Raji (cell line): ENCODE measurements around the gene NADSYN1.

ENCODE experiments used
- POLR2A ChIP-seq: IDR thresholded peaks from 2 replicates; pipeline ENCODE4 v1.6.1; 2011; ENCODE audit warnings: low read depth, low read length, control low read depth; ENCODE audit not compliant: insufficient read depth

Gene NADSYN1

GRCh38 chr11:71489311-71490043, 36.5 kb downstream of the NADSYN1 start:
- TF ChIP-seq POLR2A, result no peak

DNA sequence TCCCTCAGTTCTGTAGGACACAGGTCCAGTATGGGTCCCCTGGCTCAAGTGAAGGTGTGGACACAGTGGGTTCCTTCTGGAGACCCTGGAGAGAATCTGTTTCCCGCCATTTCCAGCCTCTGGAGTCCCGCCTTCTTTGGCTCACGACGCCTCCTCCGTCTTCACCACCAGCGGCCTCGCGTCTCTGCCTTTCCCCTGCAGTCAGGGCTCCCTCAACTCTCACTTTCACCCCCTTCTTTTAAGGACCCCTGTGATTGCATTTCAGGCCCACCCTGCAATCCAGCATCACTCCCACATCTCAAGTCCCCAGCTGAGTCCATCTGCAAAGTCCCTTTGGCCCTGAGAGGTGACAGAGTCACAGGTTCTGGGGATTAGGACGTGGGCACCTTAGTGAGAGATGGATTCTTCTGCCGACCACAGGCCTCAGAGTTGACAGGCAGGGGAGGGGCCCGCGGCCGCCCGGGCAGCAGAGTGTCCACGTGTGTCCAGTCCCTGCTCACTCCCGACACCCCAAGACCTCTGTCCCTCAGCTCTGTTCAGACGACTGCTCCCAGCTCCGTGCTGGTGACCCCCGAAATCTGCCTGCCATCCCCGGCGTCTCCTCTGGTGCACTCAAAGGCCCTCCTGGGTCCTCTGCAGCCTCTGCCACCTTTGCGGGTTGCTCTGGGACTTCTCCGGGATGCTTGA, 37.2 kb downstream of the NADSYN1 start:
- TF ChIP-seq POLR2A, result no peak

DNA sequence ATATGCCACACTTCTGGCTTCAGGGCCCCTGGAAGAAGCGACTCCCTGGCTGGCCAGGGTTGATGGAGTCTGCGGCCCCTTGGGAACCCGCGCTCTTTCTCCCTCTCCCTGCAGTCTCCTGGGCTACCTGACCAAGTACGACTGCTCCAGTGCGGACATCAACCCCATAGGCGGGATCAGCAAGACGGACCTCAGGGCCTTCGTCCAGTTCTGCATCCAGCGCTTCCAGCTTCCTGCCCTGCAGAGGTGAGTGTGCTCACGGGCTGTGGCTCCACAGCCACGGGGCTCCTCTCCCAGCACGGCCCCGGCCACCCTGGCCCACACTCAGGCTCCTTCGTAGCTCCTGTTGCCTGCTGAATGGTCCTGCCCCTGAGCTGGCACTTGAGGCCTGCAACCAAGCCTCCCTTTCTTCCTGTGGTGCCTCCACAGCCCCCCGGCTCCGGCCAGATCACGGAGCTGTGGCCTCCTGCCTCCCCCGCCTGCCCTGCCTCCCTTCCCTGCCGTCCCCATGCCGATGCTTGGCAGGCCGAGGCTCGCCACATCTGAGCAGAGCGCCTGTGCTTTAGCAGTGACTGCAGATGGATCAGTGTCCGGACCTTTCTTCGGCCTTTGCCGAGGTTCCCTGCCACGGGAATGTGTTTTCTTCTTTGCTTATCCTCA, 37.9 kb downstream of the NADSYN1 start:
- no peak for TF ChIP-seq POLR2A

DNA sequence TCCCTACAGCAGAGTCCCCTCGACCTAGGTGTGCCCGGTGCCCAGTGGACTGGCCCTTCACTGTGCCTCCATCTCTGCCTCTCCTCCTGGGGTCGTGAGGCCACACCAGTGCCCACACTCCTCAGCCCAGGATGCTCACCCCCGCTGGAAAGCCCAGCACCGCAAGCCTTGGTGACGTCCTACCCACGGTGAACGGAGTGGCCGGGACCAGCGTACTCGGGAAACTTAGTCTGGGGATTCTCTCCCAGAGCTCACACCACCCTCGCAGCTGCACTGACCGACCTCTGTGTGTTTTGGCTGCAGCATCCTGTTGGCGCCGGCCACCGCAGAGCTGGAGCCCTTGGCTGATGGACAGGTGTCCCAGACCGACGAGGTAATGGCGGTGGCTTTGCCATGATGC, 38.5 kb downstream of the NADSYN1 start:
- no peak for TF ChIP-seq POLR2A

- TF ChIP-seq POLR2A, result no peak
These were observed 38.9 kb downstream of the NADSYN1 start for GRCh38 chr11:71491940-71492339.

GRCh38 chr11:71495286-71496230, 42.6 kb downstream of the NADSYN1 start:
- TF ChIP-seq POLR2A, result no peak

DNA sequence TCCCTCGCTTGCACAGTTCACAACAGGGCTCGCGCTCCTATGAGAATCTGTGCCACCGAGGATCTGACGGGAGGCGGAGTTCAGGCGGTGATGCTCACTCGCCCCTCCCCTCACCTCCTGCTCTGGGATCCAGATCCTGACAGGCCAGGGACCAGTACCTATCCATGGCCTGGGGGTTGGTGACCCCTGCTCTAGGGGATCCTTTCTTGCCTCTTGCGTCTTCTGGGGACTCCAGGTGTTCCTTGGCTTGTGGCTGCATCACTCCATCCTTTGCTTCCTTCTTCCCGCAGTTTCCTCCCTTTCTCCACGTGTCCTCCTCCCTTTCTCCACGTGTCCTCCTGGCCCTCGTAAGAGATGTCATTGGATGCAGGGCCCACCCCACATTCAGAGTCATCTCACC, 43.4 kb downstream of the NADSYN1 start:
- TF ChIP-seq POLR2A, result no peak

DNA sequence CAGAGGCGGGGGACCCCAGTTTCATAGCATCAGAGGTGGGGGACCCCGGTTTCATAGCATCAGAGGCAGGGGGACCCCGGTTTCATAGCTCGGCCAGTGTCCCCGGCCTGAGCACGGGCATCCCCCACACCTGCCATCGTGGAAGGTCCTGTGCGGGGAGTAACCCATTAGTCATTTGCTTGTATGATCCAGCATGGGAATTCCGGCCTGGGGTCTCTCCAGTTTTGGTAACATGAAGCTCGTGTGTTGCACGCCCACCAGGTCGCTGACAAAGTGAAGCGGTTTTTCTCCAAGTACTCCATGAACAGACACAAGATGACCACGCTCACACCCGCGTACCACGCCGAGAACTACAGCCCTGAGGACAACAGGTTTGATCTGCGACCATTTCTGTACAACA, 45.1 kb downstream of the NADSYN1 start:
- TF ChIP-seq POLR2A, result no peak

GRCh38 chr11:71499125-71499524, 46.1 kb downstream of the NADSYN1 start:
- no peak for TF ChIP-seq POLR2A

DNA sequence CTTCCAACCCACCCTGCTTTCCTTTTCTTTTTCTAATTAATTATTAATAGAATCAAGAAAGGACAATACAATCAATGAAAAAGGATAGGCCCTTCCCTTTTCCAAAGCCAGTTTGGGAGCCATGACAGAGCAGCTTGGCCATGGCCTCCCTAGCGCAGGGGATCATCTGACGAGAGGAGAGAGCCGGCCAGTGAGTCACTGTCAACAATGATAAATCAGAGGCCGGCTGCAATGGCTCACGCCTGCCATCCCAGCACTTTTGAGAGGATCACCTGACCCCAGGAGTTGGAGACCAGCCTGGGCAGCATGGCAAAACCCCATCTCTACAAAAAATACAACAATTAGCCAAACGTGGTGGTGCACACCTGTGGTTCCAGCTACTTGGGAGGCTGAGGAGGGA, 46.5 kb downstream of the NADSYN1 start:
- TF ChIP-seq POLR2A, result no peak

DNA sequence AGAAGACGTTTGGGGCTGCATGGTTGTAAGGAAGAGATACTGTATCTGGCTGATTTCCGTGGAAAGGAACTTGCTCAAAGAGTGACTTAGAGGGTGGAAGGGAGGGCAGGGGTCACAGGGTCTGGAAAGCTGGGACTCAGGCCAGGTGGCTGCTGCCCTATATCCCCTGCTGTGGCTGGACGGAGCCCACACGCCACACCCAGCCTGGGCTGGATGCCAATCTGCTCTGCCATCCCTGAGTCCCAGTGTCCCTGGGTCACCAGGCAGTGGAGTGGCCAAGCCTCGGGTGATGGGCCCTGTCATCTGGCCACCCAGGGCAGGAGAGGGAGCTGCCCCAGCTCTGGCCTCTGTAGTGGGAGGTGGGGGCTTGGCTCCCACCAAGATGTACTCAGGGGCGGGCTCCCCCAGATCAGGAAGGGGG, 47.6 kb downstream of the NADSYN1 start:
- no peak for TF ChIP-seq POLR2A

DNA sequence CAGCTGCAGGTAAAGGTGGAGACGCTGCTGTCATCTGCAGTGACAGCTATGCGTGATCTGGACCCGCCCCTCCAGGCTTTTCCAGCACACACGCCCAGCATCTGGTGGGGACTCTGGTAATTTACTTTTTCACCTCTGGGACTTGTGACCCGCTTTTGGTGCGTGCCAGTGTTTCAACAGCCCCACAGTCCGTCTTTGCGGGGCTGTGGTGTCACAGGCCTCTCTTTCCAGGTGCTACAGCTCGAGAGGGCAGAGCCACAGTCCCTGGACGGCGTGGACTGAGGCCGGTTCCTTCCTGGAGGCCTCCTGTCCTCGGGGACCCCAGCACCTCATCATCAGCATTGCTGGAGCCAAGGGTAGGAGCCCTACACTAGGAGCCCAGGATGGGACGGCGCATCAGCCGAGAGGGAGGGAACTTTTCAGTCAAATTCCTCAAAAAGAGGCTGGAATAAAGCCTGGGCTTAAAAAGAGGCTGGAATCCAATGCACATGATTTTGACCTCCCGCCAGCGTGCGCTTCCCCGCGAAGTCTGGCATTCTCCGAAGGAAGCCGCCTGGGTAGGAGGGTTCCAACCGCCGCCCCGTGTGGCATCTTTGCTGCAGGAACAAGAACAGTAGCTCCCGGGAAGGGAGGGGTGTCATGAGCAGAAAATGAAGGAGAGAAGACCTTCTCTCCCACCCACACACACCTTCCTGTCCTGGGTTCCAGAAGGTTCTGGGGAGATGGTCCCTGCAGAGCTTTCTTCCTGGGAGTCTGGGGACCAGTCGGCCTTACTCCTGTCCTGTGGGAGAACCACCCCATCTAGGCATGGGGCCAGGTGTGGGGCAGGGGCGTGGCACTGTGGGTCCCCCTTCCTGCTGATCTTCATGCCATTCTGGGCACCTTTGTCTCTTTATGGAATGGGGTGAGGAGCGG, 48.3 kb downstream of the NADSYN1 start:
- TF ChIP-seq POLR2A, result no peak

- TF ChIP-seq POLR2A, result no peak
These were observed 49.0 kb downstream of the NADSYN1 start for GRCh38 chr11:71502026-71502425.

DNA sequence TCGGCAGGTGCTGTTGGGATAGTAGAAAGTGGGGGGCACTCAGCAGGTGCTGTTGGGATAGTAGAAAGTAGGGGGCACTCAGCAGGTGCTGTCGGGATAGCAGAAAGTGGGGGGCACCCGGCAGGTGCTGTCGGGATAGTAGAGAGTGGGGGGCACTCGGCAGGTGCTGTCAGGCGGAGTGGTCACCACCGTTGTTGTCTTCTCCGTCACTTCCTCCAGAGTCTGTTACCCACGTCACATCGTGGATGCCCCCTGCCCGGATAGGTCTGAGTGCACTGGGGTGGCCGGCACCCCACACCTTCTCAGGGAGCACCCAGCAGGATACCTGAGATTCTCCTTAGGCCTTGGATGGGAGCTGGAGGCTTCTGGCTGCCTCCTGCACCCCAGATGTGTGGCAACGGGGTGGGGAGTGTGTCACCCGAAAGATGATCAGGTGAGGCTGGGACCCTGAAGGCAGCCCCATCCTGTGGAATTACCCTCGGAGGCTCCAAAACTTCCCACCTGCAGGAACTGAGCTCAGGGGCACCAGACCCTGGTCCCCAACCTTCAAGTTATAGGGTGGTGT, 50.0 kb downstream of the NADSYN1 start:
- no peak for TF ChIP-seq POLR2A
